HEK293T (cell line): ENCODE data around the gene SNAPC5.

ENCODE experiments used
- ARNT ChIP-seq: fragments of 450-650 bp; IDR thresholded peaks from 2 replicates; pipeline ENCODE4 v1.6.1; 2017; ENCODE audit warnings: mild to moderate bottlenecking
- SP1 ChIP-seq: fragments of 450-650 bp; IDR thresholded peaks from 2 replicates; pipeline ENCODE4 v1.6.1; 2017
- TF ChIP-seq, protein P1 (sequence below): fragments of 450-650 bp; IDR thresholded peaks from 2 replicates; pipeline ENCODE4 v1.6.1; 2016

DNA sequence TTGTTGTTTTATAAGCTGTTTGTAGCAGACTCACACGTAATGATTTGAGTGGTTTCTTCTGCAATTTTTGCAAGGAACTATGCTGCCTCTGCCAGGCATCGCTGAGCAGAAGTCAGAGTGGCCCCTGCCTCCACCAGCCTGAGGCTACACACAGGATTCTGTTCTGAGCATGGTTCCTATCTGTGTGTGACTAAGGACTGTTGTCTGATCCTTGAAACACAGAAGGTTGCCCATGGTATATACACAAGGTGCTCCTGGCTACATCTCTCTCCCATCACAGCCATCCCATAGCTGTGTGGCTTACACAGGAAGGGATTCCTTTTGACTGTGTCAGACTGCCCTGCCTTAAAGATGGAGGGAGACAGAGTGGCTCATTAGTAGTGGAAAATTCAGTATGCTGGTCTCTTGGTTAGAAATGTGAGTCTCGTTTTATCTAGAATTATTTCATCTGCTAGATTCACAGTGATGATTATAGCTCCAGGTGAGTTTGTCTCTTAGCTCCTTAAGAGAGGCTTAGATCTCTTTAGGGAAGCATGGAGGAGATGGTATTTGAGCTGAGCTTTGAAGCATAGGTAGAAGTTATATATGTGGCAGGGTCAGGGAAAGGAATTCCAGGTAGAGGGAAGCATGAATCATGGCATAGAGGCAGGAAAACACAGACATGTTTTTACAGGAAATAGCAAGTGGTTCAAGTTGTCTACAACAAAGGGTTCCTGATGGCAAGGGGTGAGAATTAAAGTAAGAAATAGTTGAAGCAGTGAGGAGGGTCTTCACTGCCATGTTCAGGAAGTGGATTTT lies 37.5 kb downstream of the SNAPC5 start:
- no peak for TF ChIP-seq SP1
- TF ChIP-seq ARNT: no peak
- TF ChIP-seq, protein P1, sequence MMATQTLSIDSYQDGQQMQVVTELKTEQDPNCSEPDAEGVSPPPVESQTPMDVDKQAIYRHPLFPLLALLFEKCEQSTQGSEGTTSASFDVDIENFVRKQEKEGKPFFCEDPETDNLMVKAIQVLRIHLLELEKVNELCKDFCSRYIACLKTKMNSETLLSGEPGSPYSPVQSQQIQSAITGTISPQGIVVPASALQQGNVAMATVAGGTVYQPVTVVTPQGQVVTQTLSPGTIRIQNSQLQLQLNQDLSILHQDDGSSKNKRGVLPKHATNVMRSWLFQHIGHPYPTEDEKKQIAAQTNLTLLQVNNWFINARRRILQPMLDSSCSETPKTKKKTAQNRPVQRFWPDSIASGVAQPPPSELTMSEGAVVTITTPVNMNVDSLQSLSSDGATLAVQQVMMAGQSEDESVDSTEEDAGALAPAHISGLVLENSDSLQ: no peak
